ENCODE data around the gene MTERF4.

Gene MTERF4

GRCh38 chr2:241099246-241099645, 2.8 kb downstream of the MTERF4 start (continued):
- TF ChIP-seq CREB5 (CRISPR knock-in tag; IDR thresholded peaks at IDR 0.05; ENCODE audit: low read depth) (no peak), TCF4 (CRISPR knock-in tag; IDR thresholded peaks at IDR 0.05; ENCODE audit: borderline replicate concordance) (no peak), BACH2 (CRISPR knock-in tag; IDR thresholded peaks at IDR 0.05; ENCODE audit: borderline replicate concordance) (no peak), ESRRG (CRISPR knock-in tag; IDR thresholded peaks at IDR 0.05) (no peak), SNAI2 (CRISPR knock-in tag; IDR thresholded peaks at IDR 0.05) (no peak), ISL1 (CRISPR knock-in tag; IDR thresholded peaks at IDR 0.05) (no peak), ZC3H10 (CRISPR knock-in tag; IDR thresholded peaks at IDR 0.05) (no peak), TOX (CRISPR knock-in tag; IDR thresholded peaks at IDR 0.05; ENCODE audit: borderline replicate concordance) (no peak), ARNTL (CRISPR knock-in tag; IDR thresholded peaks at IDR 0.05; ENCODE audit: borderline replicate concordance, low read depth) (no peak), ZNF565 (CRISPR knock-in tag; conservative IDR thresholded peaks at IDR 0.05; ENCODE audit: low read depth) (no peak), RARB (CRISPR knock-in tag; IDR thresholded peaks at IDR 0.05) (no peak)

GRCh38 chr2:241096979-241097378, 5.1 kb downstream of the MTERF4 start:
- TF ChIP-seq TCF4 (CRISPR knock-in tag; IDR thresholded peaks at IDR 0.05; ENCODE audit: borderline replicate concordance) = no peak
- TF ChIP-seq TOX (CRISPR knock-in tag; IDR thresholded peaks at IDR 0.05; ENCODE audit: borderline replicate concordance) = no peak
- TF ChIP-seq RARB (CRISPR knock-in tag; IDR thresholded peaks at IDR 0.05) = no peak
- no peak for TF ChIP-seq BACH2 (CRISPR knock-in tag; IDR thresholded peaks at IDR 0.05; ENCODE audit: borderline replicate concordance)
- no peak for TF ChIP-seq ARNTL (CRISPR knock-in tag; IDR thresholded peaks at IDR 0.05; ENCODE audit: borderline replicate concordance, low read depth)
- no peak for TF ChIP-seq ISL1 (CRISPR knock-in tag; IDR thresholded peaks at IDR 0.05)
- no peak for TF ChIP-seq ZNF70 (CRISPR knock-in tag; IDR thresholded peaks at IDR 0.05)
- TF ChIP-seq ESRRG (CRISPR knock-in tag; IDR thresholded peaks at IDR 0.05) = no peak
- TF ChIP-seq CSRNP3 (CRISPR knock-in tag; IDR thresholded peaks at IDR 0.05) = no peak
- no peak for TF ChIP-seq ZC3H10 (CRISPR knock-in tag; IDR thresholded peaks at IDR 0.05)
- TF ChIP-seq OSR1 (CRISPR knock-in tag; IDR thresholded peaks at IDR 0.05) = no peak
- TF ChIP-seq ZFP3 (CRISPR knock-in tag; IDR thresholded peaks at IDR 0.05) = no peak
- no peak for TF ChIP-seq PPARA (CRISPR knock-in tag; IDR thresholded peaks at IDR 0.05; ENCODE audit: borderline replicate concordance)
- no peak for TF ChIP-seq CREB5 (CRISPR knock-in tag; IDR thresholded peaks at IDR 0.05; ENCODE audit: low read depth)
- ATAC-seq = no peak

- no peak for ATAC-seq
- TF ChIP-seq OSR1 (CRISPR knock-in tag; IDR thresholded peaks at IDR 0.05) (no peak), CSRNP3 (CRISPR knock-in tag; IDR thresholded peaks at IDR 0.05) (no peak), ARNTL (CRISPR knock-in tag; IDR thresholded peaks at IDR 0.05; ENCODE audit: borderline replicate concordance, low read depth) (no peak), SNAI2 (CRISPR knock-in tag; IDR thresholded peaks at IDR 0.05) (no peak), POU6F1 (CRISPR knock-in tag; IDR thresholded peaks at IDR 0.05; ENCODE audit: borderline replicate concordance, low read depth) (no peak), PPARA (CRISPR knock-in tag; IDR thresholded peaks at IDR 0.05; ENCODE audit: borderline replicate concordance) (no peak), BACH2 (CRISPR knock-in tag; IDR thresholded peaks at IDR 0.05; ENCODE audit: borderline replicate concordance) (no peak), GLIS3 (CRISPR knock-in tag; IDR thresholded peaks at IDR 0.05) (no peak), RARB (CRISPR knock-in tag; IDR thresholded peaks at IDR 0.05) (no peak), ZNF8 (CRISPR knock-in tag; IDR thresholded peaks at IDR 0.05) (no peak)
Measured at GRCh38 chr2:241095594-241096290, 6.3 kb downstream of the MTERF4 start.
